ENCODE measurements around the gene CNN2.
A peak's percentile ranks its signal among the peaks of the same experiment; 100 is the strongest.

CNN2 gene

DNA sequence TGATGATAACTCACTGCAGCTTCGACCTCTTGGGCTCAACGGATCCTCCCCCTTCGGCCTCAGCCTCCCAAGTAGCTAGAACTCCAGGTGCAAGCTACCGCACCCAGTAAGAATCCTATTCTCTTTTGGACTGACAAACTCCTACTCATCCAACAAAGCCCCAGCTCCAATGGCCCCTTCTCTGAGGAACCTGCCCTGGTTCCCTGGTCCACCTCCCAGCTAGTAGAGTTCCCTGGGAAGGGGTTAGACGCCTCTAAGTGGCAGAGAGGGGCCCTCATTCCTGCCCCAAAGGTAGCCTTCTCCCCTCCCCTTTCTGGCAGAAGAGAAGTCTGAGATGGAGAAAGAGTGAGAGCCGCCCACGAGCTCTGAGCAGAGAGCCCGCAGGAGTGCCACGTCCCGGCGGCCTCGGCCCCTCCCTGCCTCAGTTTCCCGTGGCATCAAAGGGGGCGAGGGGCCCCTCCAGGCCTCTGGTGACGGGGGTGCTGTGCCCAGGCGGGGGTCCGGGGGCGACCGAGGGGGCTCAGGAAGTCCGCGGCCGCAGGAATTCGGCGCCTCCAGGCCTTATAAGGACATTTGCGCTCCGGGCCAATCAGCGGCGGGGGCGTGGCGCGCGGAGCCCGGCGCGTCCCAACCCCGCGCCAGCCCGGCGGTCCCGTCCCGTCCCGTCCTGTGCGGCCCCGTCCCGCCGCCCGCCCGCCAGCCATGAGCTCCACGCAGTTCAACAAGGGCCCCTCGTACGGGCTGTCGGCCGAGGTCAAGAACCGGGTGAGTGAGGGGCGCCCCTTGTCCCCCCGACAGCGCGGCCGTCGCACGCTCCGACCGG, at the start of gene CNN2:
TSS of gene CNN2 (plus strand) at position 649 of the 823 bp plus-strand sequence. CDS start at position 703, 54 bp downstream.
- DNase-seq (ENCODE audit: low spot score) = peak; percentile 59

DNA sequence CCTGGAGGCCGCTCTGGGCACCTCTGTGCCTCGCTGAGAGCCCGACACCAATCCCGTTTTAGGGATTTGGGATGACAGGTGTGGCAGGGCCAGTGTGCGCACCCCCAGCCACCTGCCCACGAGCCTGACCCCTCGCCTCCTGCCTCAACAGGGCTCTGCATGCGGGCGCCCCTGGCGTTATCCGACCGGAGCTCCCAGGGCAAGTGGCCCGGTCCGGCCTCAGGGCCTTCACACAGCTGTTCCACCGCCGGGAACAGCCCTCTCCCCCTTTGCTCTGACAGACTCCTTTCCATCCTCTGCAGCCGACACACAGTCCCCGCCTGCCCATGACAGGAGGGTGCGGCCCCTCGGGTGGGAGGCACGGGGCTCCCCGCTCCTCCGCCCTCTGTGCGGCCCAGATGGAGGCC, 49.3 kb upstream of the CNN2 start:
- no peak for DNase-seq (ENCODE audit: low spot score)

DNA sequence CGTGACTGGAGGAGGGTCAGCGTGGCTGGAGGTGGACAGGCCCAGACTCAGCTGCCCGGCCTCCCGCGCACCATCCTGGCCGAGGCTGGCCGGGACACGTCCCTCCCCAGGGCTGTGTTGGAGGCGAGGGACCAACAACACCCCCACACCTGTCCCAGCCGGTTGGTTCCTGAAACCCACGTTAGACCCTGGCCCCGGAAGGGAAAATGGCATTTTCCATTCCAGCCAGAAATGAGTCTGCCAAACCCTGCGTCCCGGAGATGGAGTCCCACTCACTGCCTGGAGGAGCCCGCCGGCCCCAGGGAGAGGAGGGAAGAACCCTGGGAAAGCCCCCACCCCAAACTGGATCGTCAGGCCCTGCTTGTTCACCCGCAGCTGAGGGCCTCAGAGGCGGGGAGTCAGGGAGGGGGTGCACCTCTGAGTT, 47.1 kb upstream of the CNN2 start:
- no peak for DNase-seq (ENCODE audit: low spot score)

DNA sequence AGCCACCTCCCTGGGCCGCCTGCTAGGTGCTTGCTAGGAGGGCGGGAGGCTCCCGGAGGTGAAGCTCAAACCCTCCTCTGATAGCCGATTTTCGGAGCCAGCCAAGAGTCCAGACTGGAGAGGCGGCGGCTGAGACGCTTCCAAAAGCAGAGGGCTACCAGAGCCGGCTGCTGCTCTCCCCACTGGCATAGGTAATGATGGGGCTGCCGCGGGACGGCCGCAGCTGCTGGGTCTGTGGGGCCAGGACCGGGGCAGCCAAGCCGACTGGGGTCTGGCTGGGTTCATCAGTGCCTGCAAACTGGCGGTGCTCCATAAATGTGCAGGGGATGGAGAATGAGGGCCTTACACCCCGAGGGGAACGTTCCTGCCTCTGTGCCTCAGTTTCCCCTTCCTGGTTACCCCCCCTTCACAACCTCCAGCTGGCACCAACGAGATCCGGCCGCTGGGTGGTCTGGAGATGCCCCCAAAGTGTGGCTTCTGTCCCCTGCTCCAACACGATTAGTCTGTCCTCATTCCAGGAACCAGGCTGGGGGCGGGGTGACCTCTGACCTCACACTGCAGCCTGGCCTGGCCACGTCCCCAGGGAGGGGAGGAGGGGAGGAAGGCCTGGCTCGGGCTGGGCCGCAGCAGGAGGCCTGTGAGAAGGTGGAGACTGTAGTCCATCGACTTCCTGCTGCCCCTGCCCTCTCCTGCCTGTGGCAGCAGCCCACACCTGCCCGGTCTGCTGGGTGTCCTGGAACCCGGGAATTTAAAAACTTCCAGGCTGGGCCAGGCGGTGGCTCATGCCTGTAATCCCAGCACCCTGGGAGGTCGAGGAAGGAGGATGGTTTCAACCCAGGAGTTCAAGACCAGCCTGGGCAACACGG, 46.0 kb upstream of the CNN2 start:
- no peak for DNase-seq (ENCODE audit: low spot score)

DNA sequence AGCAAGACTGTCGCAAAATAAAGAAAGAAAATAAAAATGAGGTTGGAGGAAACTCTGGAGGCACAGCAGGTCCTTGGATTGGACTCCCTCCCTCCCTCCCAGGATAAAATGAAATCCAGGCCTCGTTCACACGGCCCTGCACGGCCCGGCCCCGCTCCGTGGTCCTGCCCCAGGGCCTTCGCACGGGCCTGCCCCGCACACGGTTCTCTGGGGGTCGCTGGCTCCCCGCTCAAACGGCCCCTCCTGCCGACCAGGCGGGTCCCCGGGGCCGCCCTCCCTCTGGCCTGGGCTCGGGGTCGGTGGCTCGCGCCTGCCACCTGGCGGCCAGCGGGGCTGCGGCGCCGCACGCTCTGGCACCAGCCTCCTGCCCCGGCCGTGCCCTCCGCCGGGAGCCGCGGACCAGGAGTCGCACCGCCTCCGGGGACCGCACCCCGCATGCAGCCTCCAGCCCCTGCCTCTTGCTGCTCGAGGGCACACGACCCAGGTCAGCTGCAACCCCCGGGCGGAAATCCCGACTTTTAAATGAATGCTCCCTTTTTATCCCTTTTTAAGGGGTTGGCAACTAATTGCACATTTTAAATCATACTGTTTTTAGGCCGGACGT, 43.7 kb upstream of the CNN2 start:
- DNase-seq (ENCODE audit: low spot score) = peak; percentile 83

DNA sequence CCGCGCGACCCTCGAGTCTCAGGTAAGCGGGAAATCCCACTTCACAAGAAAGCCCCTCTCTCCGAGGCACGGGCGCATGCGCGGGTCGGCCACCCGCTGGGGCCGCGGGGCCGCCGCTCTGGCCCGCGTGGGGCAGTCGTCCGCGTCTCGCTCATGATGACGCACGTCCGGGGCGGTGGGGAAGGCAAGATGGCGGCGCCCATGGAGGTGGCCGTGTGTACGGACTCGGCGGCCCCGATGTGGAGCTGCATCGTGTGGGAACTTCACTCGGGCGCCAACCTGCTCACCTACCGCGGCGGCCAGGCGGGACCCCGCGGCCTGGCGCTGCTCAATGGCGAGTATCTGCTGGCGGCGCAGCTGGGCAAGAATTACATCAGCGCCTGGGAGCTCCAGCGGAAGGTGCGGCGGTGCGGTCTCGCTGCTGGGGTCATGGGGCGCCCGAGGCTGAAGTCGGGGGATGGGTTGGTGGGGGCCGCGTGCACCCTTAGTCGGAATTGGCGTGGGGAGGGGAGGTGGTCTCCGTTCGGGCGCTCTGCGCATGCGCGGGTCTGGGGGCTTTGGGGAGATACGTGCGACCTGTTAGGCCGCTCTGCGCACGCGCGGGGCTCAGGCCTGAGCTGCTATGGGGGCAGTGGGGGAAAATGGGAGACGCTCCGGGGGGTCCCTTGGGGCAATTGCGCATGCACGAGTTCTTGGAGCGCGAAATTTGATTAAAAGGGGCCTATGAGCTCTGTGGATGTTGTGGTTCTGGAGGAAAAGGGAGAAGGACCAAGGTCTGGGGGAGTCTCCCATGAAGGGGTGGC, 42.0 kb upstream of the CNN2 start, which contains the start of gene WDR18:
TSS of gene WDR18 (plus strand) at position 181 of the 803 bp plus-strand sequence. CDS start at position 190, 9 bp downstream.
- peak; percentile 94 for DNase-seq (ENCODE audit: low spot score)

DNA sequence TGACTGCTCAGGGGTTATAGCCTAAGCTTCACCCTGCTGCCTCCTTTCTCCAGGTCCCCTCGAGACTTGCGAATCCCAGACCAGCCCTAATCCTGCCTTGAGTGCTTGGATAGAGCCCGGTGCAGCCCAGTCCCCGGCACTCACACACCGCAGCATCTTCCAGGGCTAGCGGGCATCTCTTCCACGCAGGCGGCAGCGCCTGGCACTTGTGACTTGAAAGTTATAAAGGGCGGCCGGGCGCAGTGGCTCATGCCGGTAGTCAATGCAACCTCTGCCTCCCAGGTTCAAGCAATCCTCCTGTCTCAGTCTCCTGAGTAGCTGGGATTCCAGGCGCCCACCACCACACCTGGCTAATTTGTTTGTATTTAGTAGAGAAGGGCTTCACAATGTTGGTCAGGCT, 40.3 kb upstream of the CNN2 start:
- DNase-seq (ENCODE audit: low spot score) = no peak

DNA sequence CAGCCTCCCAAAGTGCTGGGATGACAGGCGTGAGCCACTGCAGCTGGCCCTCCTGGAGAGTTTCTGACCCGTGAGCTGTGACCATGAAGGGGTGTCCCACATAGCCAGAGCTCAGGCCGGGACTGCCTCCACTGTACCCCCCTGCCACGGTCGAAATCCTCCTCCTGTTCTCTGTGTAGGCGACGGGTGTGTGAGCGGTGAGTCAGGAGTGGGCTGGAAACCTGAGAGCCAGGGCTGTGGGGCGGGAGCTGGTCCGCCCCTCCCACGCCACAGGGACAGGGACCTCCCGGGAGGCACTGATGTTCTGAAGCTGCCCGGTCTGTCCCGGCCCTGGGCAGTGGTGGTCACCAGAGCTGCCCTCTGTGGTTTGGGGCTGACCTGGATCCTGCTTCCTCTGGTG, 38.3 kb upstream of the CNN2 start:
- DNase-seq (ENCODE audit: low spot score) = no peak

DNA sequence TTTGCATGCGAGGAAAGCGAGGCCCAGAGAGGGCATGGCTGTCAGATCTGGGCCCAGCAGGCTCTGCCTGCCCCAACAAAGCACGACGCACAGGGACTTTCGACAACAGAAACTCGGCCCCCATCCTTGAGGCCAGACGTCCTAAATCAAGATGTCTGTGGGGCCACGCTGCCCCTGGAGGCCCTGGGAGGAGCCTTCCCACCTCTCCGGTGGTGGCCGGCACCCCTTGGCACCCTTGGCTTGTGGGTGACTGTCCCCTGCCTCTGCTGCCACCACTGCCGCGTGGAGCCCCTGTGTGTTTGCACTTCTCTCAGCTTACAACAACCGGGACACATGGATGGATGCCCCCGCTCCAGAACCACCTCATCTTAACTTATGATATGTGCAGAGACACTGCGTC, 37.9 kb upstream of the CNN2 start:
- no peak for DNase-seq (ENCODE audit: low spot score)

DNA sequence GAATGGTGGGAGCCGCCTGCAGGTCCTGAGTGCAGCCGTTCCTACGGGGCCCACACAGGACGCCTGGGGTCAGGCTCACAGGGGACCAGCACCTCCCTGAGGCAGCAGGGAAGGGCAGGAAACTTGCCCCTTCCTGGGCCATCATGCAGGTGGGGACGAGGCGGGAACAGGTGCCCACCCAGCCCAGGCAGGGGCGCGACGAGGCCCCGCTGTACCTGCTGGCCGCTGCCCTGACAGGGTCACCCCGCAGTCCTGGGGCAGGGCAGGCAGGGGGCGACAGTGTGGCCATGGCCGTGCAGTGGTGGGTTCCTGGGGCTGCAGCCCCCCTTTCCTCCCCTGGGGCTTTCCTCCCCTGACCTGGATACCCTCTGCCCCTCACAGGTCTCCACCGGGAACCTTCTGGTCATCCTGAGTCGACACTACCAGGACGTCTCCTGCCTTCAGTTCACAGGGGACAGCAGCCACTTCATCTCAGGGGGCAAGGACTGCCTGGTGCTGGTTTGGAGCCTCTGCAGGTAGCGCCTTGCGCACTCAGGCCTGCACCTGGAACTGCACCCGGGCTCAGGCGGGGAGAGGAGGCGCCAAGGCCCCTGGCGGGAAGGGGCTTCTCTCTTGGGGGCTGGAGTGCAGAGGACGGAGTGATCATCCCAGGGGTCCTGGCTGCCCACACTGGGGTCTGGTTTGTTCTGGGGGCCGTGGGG, 36.9 kb upstream of the CNN2 start:
- DNase-seq (ENCODE audit: low spot score) = peak; percentile 37

DNA sequence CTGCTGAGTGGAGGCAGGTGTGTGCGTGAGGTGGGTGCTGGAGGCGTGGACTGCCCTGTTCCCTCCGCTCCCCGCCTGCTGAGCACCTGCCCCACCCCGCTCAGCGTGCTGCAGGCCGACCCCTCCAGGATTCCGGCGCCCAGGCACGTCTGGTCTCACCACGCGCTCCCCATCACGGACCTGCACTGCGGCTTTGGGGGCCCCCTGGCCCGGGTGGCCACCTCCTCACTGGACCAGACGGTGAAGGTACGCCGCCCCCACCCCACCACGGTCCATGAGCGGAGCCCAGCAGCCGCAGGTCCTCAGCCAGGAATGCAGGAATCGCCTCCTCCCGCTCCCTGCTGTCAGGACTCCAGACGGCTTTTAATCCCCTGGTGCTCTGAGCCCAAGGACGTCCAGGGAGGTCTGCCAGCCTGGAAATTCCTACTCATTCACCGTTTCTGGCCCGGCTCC, 36.3 kb upstream of the CNN2 start:
- no peak for DNase-seq (ENCODE audit: low spot score)

DNA sequence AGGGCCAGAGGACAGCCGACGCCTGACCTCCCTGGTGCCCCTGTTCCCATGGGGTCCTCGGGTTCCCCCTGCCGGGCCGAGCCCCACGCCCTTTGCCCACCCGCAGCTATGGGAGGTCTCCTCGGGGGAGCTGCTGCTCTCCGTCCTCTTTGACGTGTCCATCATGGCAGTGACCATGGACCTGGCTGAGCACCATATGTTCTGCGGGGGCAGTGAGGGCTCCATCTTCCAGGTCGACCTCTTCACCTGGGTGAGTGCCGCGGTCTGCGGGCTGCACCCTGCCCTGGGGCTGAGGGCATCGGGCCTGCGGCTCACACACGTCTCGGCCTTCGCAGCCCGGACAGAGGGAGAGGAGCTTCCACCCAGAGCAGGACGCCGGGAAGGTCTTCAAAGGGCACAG, 35.7 kb upstream of the CNN2 start:
- no peak for DNase-seq (ENCODE audit: low spot score)

DNA sequence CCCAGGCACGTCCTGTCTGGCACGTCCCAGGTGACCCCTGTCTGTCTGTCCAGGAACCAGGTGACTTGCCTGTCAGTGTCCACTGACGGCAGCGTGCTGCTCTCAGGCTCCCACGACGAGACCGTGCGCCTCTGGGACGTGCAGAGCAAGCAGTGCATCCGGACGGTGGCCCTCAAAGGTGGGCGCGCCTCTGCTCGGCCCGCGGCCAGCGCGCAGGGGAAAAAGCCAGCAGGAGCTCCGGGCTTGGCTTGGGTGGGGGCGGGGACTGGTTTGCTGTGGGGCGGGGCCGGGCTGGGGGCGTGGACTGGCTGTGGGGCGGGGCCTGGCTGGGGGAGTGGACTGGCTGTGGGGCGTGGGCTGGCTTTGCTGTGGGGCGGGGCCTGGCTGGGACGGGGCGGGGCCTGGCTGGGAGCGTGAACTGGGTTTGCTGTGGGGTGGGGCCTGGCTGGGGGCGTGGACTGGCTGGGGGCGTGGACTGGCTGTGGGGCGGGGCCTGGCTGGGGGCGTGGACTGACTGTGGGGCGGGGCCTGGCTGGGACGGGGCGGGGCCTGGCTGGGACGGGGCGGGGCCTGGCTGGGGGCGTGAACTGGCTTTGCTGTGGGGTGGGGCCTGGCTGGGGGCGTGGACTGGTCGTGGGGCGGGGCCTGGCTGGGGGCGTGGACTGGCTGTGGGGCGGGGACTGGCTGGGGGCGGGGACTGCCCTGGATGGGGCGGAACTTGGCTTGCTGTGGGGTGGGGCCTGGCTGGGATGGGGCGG, 35.1 kb upstream of the CNN2 start:
- peak; percentile 56 for DNase-seq (ENCODE audit: low spot score)

DNA sequence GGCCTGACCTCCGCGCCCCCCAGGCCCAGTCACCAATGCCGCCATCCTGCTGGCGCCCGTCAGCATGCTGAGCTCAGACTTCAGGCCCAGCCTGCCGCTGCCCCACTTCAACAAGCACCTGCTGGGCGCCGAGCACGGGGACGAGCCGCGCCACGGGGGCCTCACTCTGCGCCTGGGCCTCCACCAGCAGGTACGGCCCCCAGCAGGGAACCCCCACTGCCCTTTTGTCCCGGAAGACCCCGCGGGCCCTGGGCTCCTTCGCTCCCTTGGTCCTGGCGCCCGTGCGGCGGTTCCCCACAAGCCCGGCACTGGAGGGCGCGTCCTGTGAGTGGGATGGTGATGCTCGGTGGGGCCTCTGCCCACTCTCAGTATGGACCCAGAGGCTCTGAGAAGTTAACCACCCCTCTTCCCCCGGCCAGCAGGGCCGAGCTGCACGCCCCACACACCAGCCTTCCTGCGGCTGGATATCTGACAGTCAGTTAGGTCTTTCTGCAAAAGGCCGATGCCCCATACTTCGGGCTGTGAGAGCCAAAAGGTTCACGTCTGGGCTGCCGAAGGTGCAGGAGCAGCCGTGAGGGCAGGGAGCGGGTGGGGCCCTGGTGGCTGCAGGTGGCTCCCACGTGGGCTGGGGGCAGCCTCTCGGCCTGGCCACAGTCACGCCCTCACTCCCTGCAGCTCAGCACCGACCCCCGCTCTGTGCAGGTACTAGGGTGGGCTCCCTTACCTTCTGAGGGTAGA, 34.3 kb upstream of the CNN2 start:
- DNase-seq (ENCODE audit: low spot score) = no peak

DNA sequence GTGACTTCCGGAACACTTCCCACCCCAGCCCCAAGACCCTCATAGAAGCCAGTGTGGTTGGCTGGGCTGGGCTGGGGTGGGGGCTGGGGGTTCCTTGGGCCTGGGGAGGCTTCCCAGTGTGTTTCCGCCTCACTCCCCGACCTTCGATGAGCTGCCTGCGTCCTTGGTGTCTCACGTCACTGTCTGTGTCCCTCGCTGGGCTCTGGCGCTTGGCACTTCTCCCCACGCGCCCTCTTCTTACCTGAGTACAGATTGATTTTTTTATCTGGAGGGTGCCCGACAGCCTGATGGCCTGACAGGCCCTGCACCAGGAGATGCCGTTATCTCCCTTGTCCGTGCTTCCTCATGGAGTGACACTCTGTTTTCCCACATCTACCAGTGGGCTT, 33.7 kb upstream of the CNN2 start:
- DNase-seq (ENCODE audit: low spot score) = no peak

DNA sequence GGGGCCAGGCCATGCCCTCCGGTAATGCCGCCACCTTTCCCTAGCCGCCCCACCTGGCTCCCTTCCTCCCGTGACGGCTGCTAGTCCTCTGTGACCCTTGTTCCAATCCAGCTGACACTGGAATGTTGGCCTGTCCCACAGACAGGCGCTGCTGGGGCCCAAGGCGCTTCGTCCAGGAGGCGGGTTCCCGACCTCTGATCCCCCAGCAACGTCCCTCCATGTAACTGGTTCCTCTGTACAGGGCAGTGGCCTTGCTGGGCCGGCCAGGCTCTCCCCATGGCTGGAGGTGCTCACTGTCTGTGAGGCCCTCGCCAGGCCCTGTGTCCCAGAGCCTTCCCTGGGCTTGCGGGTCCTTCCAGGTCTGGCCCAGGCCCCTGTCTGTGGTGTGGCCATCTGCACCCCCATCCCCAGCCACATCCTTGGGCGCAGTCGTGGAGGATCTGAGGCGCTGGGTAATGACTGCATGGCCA, 33.0 kb upstream of the CNN2 start:
- no peak for DNase-seq (ENCODE audit: low spot score)

DNA sequence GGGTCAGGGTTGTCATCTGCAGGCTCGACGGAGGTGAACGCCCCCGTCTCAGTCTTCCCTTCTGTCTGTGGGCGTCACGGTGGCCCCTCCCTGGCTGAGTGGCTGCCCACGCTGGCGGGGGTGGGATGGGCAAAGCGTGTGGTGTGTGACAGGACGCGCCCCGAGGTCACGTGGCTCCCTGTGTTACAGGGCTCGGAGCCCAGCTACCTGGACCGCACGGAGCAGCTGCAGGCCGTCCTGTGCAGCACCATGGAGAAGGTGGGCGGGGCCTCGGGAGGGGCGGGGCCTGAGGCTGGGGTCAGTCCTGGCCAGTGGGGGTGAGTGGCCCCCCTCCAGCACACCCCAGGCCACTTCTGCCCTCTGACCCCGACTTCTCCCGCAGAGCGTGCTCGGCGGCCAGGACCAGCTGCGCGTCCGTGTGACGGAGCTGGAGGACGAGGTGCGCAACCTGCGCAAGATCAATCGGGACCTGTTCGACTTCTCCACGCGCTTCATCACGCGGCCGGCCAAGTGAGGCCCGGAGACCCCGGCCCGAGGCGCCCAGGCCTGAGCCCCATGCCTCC, 32.5 kb upstream of the CNN2 start:
- no peak for DNase-seq (ENCODE audit: low spot score)

DNA sequence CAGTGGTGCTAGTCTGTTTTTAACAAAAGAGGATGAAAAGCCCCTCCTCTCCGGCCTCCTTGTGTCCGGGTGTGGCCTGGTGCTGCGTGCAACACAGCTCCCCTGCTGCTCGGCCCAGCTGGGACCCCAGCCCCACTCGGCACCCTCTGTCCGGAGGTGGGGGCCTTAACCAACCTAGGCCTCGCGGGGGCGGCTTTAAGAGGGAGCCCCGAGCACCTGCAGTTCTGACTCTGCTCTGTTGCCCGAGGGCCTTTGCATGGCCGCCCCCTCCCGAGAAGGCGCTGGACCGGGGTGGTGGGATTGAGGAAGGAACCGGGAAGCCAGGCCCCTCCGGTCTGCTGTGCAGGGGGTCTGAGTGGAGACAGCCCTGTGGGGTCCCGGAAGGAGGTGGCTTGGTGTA, 31.9 kb upstream of the CNN2 start:
- no peak for DNase-seq (ENCODE audit: low spot score)

Measured in NAMALWA (cell line).